Fibroblast of the conjunctiva (primary cell): ENCODE data around the gene LORICRIN.

Source experiments
- DNase-seq: peaks from one replicate; pipeline ENCODE4 v3.0.0-alpha.2; 2010; ENCODE audit warnings: low read depth

The LORICRIN gene

GRCh38 chr1:153306303-153307220, 47.1 kb downstream of the LORICRIN start:
- no peak for DNase-seq

- no peak for DNase-seq
Measured at GRCh38 chr1:153307221-153307600, 47.7 kb downstream of the LORICRIN start.

- no peak for DNase-seq
Measured at GRCh38 chr1:153308540-153308939, 49.1 kb downstream of the LORICRIN start.

- DNase-seq: no peak
Measured at GRCh38 chr1:153309441-153309840, 50.0 kb downstream of the LORICRIN start.

GRCh38 chr1:153310526-153310925, 51.0 kb downstream of the LORICRIN start:
- DNase-seq: no peak
